Left ventricle myocardium inferior (tissue), 1 donor: ENCODE data around the gene ARHGAP45. TPM values are rescaled to one million over a fixed set of nuclear protein-coding genes. Genes with fewer than 3 reads are reported as not detected.

Experiments used
- DNase-seq: peaks from one replicate; pipeline ENCODE4 v3.0.0-alpha.2; 2020
- H3K27ac ChIP-seq: fragments of 200-600 bp; replicated peaks from 2 replicates; pipeline ENCODE4 v1.8.0; 2021
- H3K27me3 ChIP-seq: fragments of 200-600 bp; 2 replicates; pipeline ENCODE4 v1.8.0; 2021; ENCODE audit warnings: low read depth
- H3K36me3 ChIP-seq: fragments of 200-600 bp; 2 replicates; pipeline ENCODE4 v1.8.0; 2021
- H3K4me1 ChIP-seq: fragments of 200-600 bp; 2 replicates; pipeline ENCODE4 v1.8.0; 2021
- H3K4me3 ChIP-seq: fragments of 200-600 bp; 2 replicates; pipeline ENCODE4 v1.8.0; 2021; ENCODE audit warnings: mild to moderate bottlenecking, moderate library complexity
- H3K9me3 ChIP-seq: fragments of 200-600 bp; replicated peaks from 2 replicates; pipeline ENCODE4 v1.8.0; 2021
- intact Hi-C: fragments of 100-400 bp; cut with micrococcal nuclease; formaldehyde crosslinking; loops from one replicate; pipeline ENCODE4 v1.11.0; 2022
- total RNA-seq: library from RNA; stranded (reverse); fragmentation: NEBNext Ultra II Directional; extraction: Animal tissue kit (Norgen Biotek cat#: 25700); gene quantifications from one replicate; pipeline ENCODE4 v1.2.1, GENCODE V29; 2021
- TF ChIP-seq, protein P1 (sequence below): fragments of 200-600 bp; IDR thresholded peaks from 2 replicates; pipeline ENCODE4 v1.8.0; 2021; ENCODE audit warnings: antibody characterized with exemption, mild to moderate bottlenecking, borderline replicate concordance
- donor health status: DM: no; HTN: yes; CAD: no; lungs with severe emphysema.

Gene ARHGAP45
- total RNA-seq, 1 donor from 2014 or later: 4.8 TPM

DNA sequence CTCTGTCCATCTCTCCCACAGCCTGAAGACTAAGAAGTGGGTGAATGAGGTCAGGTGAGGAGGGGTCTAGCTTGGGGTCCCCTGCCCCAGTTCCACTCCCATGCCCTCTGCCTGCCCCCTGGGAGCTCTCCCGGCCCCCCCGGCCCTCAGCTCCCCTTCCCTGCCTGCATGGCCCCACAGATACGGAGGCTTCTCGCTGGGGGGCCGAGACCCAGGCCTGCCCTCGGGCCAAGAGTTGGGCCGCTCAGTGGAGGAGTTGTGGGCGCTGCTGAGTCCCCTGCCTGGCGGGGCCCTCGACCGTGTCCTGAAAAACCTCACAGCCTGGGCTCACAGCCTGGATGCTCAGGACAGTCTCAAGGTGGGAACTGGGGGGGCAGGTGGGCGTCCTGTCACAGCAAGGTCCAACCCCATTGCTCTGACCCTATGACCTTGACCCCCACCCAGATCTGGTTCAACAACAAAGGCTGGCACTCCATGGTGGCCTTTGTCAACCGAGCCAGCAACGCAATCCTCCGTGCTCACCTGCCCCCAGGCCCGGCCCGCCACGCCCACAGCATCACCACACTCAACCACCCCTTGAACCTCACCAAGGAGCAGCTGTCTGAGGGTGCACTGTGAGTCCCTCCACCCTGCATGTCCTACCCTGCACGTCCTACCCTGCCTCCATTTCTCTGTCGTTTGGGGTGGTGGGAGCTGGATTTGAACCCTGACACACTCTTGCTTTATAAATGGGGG is 10.9 kb upstream of the ARHGAP45 start:
- peaks cover 49% of the 10 kb centered on the region for H3K9me3 ChIP-seq
- H3K27me3 ChIP-seq: no peaks in the 10 kb centered on the region
- TF ChIP-seq, protein P1, sequence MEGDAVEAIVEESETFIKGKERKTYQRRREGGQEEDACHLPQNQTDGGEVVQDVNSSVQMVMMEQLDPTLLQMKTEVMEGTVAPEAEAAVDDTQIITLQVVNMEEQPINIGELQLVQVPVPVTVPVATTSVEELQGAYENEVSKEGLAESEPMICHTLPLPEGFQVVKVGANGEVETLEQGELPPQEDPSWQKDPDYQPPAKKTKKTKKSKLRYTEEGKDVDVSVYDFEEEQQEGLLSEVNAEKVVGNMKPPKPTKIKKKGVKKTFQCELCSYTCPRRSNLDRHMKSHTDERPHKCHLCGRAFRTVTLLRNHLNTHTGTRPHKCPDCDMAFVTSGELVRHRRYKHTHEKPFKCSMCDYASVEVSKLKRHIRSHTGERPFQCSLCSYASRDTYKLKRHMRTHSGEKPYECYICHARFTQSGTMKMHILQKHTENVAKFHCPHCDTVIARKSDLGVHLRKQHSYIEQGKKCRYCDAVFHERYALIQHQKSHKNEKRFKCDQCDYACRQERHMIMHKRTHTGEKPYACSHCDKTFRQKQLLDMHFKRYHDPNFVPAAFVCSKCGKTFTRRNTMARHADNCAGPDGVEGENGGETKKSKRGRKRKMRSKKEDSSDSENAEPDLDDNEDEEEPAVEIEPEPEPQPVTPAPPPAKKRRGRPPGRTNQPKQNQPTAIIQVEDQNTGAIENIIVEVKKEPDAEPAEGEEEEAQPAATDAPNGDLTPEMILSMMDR: no peak
- H3K4me3 ChIP-seq: no peak overlapping the region
- DNase-seq: no peak
- H3K27ac ChIP-seq: no peak overlapping the region
- H3K4me1 ChIP-seq: no peaks in the 10 kb centered on the region
- peaks cover 48% of the 10 kb centered on the region for H3K36me3 ChIP-seq
- intact Hi-C loops: no loop called here

DNA sequence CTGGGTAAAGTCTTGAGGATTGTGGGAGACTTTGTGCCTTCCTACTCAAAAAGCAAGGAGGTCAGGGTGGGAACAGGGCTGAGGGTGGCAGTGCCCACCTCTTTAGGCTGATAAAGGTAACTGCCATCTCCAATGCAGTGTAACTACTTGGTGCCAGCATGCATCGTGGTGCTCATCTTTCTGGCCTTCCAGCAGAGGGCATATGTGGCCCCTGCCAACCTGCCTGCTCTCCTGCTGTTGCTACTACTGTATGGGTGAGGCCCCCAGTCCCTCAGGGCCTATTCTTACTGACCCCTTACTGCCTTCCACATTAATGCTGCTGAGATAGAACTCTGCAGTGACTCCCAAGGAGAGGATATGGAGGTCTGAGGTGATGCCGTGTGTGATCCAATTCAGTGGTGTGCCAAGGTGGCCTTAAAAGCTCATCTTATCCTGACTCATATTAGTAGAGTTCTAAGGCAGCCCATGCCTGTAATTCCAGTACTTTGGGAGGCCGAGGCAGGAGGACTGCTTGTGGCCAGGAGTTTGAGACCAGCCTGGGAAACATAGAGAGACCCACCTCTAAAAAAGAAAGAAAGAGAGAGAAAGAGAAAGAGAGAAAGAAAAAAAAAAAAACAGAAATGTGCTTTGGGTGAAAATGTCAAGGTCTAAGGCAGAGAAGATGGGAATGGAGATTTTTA is 9.7 kb upstream of the ARHGAP45 start:
- no peaks in the 10 kb centered on the region for H3K4me1 ChIP-seq

DNA sequence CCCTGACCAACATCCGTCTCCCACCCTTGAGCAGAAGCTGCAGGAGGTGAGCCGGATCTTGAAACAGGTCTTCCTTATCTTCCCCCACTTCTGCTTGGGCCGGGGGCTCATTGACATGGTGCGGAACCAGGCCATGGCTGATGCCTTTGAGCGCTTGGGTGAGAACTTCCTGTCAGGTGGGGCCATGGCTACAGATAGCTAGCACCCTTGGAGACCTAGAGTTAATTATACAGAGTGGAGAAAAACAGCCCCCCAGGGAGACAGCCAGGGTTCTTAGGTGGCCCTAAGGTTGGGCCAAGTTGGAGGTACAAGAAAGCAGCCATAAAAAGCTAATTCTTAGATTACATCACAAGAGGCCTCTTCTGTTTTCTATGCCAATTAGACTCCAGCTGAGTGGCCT is 8.9 kb upstream of the ARHGAP45 start:
- Histone ChIP-seq H3K27ac (no peak overlapping the region), H3K4me1 (no peaks in the 10 kb centered on the region), H3K4me3 (no peak overlapping the region), H3K9me3 (peaks cover 49% of the 10 kb centered on the region), H3K27me3 (no peaks in the 10 kb centered on the region), H3K36me3 (peaks cover 48% of the 10 kb centered on the region)
- TF ChIP-seq, protein P1: no peak
- no peak for DNase-seq
- intact Hi-C loops: no loop called here

More for the DNA sequence above, 9.7 kb upstream of the ARHGAP45 start:
- intact Hi-C loops: no loop called here
- no peaks in the 10 kb centered on the region for H3K27me3 ChIP-seq
- H3K27ac ChIP-seq: no peak overlapping the region
- peaks cover 49% of the 10 kb centered on the region for H3K9me3 ChIP-seq
- no peak overlapping the region for H3K4me3 ChIP-seq
- peaks cover 48% of the 10 kb centered on the region for H3K36me3 ChIP-seq
- DNase-seq: no peak
- TF ChIP-seq, protein P1: no peak

DNA sequence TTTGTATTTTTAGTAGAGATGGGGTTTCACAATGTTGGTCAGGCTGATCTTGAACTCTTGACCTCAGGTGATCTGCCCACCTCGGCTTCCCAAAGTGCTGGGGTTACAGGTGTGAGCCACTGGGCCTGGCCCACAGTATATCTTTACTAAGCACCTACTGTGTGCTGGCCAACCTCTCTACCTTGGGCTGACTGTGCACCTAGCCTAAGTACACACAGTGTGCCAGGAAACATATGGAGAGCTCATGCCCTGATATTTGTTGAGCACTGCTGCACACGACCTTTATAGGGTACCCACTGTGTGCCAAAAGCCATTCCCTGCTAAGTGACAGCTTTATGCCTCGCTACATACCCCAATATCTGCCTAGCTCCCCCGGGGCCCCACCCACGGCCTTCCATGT is 6.3 kb upstream of the ARHGAP45 start:
- peaks cover 42% of the 10 kb centered on the region for H3K36me3 ChIP-seq
- H3K27me3 ChIP-seq: peaks cover 8% of the 10 kb centered on the region
- intact Hi-C loops: no loop called here
- peaks cover 46% of the 10 kb centered on the region for H3K9me3 ChIP-seq
- TF ChIP-seq, protein P1: no peak
- H3K4me3 ChIP-seq: no peak overlapping the region
- no peak for DNase-seq
- H3K4me1 ChIP-seq: peaks cover 12% of the 10 kb centered on the region
- H3K27ac ChIP-seq: no peak overlapping the region

DNA sequence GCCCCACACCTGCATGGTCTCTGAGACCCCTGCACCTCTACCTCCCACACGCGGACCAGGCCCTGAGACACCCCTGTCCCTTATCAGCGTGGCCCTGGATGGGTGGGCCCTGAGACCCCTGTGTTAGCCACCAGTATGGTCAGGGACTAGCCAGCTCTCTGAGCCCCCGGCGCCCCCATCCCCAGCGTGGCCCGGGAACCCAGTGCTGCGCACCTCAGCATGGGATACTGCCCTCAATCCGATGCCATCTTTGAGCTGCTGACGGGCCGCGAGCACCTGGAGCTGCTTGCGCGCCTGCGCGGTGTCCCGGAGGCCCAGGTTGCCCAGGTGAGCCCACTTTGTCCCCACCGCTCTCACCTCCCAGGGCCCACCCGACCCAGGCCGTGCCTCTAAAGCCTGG is 5.0 kb upstream of the ARHGAP45 start:
- H3K4me3 ChIP-seq: no peak overlapping the region
- peaks cover 29% of the 10 kb centered on the region for H3K36me3 ChIP-seq
- H3K27me3 ChIP-seq: peaks cover 21% of the 10 kb centered on the region
- H3K9me3 ChIP-seq: peaks cover 33% of the 10 kb centered on the region
- peaks cover 25% of the 10 kb centered on the region for H3K4me1 ChIP-seq
- TF ChIP-seq, protein P1: no peak
- no peak overlapping the region for H3K27ac ChIP-seq
- intact Hi-C loops: no loop called here
- no peak for DNase-seq
